Measurements from ENCODE around the gene ARPC4. TPM values are rescaled to one million over a fixed set of nuclear protein-coding genes. Genes with fewer than 3 reads are reported as not detected.

Gene ARPC4
- total RNA-seq, 2 donors from 2014 or later: 150 to 153 TPM

DNA sequence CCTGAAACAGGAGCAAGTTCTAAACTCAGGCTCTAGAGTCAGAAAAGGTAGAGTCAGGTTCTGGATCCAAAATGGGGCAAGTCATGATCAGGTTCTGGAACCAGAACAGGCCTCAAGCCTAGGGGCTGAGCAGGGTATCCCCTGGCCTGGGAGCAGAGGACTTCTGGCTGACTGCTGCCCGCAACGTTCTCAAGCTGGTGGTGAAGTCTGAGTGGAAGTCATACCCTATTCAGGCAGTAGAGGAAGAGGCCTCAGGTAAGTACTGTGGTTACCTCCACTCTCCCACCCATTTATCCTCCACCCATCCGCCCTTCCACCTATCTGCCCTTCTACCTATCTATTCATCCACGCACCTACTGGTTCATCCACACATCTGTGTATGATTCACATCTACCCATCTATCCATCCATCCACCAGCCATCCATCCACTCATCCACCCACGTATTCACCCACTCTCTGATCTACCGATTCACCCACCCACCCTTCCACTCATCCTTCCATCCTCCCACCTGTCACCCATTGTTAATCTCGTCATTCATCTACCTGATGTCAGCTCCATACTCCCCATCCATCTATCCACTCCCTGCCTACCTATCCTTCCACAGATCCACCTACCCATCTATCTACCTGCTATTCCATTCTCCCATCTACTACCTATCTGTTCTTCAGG lies 25.9 kb downstream of the ARPC4 start:
- H3K27me3 ChIP-seq (ENCODE audit: control insufficient read depth, insufficient read depth, low read length, poor library complexity, severe bottlenecking): no peaks in the 10 kb centered on the region
- no peaks in the 10 kb centered on the region for H3K4me1 Mint-ChIP-seq
- H3K9ac ChIP-seq (ENCODE audit: extremely low read depth, low read length, poor library complexity, severe bottlenecking): no peak overlapping the region
- H3K36me3 Mint-ChIP-seq (ENCODE audit: low read depth): no peaks in the 10 kb centered on the region
- H3K36me3 ChIP-seq (ENCODE audit: control insufficient read depth, insufficient read depth, low read length): no peaks in the 10 kb centered on the region
- DNase-seq: no peak
- no peaks in the 10 kb centered on the region for H3K4me1 ChIP-seq (ENCODE audit: control insufficient read depth, insufficient read depth, low read length)
- TF ChIP-seq, protein P1, sequence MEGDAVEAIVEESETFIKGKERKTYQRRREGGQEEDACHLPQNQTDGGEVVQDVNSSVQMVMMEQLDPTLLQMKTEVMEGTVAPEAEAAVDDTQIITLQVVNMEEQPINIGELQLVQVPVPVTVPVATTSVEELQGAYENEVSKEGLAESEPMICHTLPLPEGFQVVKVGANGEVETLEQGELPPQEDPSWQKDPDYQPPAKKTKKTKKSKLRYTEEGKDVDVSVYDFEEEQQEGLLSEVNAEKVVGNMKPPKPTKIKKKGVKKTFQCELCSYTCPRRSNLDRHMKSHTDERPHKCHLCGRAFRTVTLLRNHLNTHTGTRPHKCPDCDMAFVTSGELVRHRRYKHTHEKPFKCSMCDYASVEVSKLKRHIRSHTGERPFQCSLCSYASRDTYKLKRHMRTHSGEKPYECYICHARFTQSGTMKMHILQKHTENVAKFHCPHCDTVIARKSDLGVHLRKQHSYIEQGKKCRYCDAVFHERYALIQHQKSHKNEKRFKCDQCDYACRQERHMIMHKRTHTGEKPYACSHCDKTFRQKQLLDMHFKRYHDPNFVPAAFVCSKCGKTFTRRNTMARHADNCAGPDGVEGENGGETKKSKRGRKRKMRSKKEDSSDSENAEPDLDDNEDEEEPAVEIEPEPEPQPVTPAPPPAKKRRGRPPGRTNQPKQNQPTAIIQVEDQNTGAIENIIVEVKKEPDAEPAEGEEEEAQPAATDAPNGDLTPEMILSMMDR (conservative IDR thresholded peaks at IDR 0.05): no peak
- no peak overlapping the region for H3K27ac Mint-ChIP-seq
- no peak overlapping the region for H3K27ac ChIP-seq (ENCODE audit: low read depth, low read length)
- H3K4me3 Mint-ChIP-seq: no peak overlapping the region
- H3K9me3 ChIP-seq (ENCODE audit: control insufficient read depth, low read length): no peaks in the 10 kb centered on the region
- no peak overlapping the region for H3K4me3 ChIP-seq (ENCODE audit: low read length)
- H3K9me3 Mint-ChIP-seq: no peaks in the 10 kb centered on the region
- H3K27me3 Mint-ChIP-seq (ENCODE audit: insufficient read depth): no peaks in the 10 kb centered on the region
- WGBS, 2 experiments (ENCODE audit: insufficient coverage in 1 of 2, insufficient read length in 1 of 2): 93 to 95% methylated on average over 6 of the region's 7 CpGs

DNA sequence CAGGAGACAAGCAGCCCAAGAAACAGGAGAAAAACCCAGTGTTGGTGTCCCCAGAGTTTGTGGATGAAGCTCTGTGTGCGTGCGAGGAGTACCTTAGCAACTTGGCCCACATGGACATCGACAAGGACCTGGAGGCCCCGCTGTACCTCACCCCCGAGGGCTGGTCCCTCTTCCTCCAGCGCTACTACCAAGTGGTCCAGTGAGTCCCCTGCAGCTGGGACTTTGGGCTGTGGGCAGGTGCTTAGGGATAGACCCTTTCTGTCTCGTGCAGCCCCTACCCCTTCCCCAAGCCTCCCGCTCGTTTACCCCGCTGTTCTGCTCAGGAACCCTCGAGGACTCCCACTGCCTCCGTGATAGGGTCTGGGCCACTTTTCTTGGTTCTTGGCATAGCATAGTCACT lies 27.7 kb downstream of the ARPC4 start:
- no peak overlapping the region for H3K9ac ChIP-seq (ENCODE audit: extremely low read depth, low read length, poor library complexity, severe bottlenecking)
- Mint-ChIP-seq H3K27ac (no peak overlapping the region), H3K9me3 (no peaks in the 10 kb centered on the region), H3K4me1 (no peaks in the 10 kb centered on the region), H3K36me3 (ENCODE audit: low read depth) (no peaks in the 10 kb centered on the region), H3K4me3 (no peak overlapping the region), H3K27me3 (ENCODE audit: insufficient read depth) (no peaks in the 10 kb centered on the region)
- H3K27ac ChIP-seq (ENCODE audit: low read depth, low read length): no peak overlapping the region
- H3K27me3 ChIP-seq (ENCODE audit: control insufficient read depth, insufficient read depth, low read length, poor library complexity, severe bottlenecking): no peaks in the 10 kb centered on the region
- 81 to 87% methylated on average over 7 to 12 of the region's 12 CpGs for WGBS, 2 experiments (ENCODE audit: insufficient coverage in 1 of 2, insufficient read length in 1 of 2)
- no peaks in the 10 kb centered on the region for H3K36me3 ChIP-seq (ENCODE audit: control insufficient read depth, insufficient read depth, low read length)
- no peaks in the 10 kb centered on the region for H3K9me3 ChIP-seq (ENCODE audit: control insufficient read depth, low read length)
- no peak for DNase-seq
- H3K4me3 ChIP-seq (ENCODE audit: low read length): no peak overlapping the region
- no peaks in the 10 kb centered on the region for H3K4me1 ChIP-seq (ENCODE audit: control insufficient read depth, insufficient read depth, low read length)
- TF ChIP-seq, protein P1 (conservative IDR thresholded peaks at IDR 0.05): no peak

DNA sequence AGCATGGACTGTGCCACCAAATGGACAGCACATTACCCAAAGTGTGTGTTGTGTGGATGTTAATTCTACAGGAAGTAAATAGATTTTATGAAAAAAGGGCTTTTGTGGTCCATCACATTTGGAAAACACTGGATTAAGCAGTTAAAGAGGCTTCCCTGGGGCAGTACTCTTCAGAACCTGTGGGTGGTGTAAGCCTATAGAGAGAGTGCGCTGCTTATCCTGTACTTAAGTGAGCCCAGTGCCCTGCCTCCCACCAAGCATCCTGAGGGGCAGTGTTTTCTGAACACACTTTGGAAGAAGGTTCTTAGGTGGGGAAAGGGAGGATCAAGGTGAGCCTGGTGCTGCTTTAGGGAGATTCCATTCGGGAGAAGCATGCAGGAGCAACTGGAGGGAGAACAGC lies 28.1 kb downstream of the ARPC4 start:
- H3K27me3 ChIP-seq (ENCODE audit: control insufficient read depth, insufficient read depth, low read length, poor library complexity, severe bottlenecking): no peaks in the 10 kb centered on the region
- DNase-seq: peak; percentile 74
- no peaks in the 10 kb centered on the region for H3K9me3 Mint-ChIP-seq
- TF ChIP-seq, protein P1 (conservative IDR thresholded peaks at IDR 0.05): peak; percentile 79
- no peak overlapping the region for H3K27ac Mint-ChIP-seq
- no peaks in the 10 kb centered on the region for H3K4me1 ChIP-seq (ENCODE audit: control insufficient read depth, insufficient read depth, low read length)
- no peaks in the 10 kb centered on the region for H3K36me3 Mint-ChIP-seq (ENCODE audit: low read depth)
- no peaks in the 10 kb centered on the region for H3K9me3 ChIP-seq (ENCODE audit: control insufficient read depth, low read length)
- 25 to 46% methylated on average over 1 to 2 of the region's 2 CpGs for WGBS, 2 experiments (ENCODE audit: insufficient coverage in 1 of 2, insufficient read length in 1 of 2)
- no peak overlapping the region for H3K27ac ChIP-seq (ENCODE audit: low read depth, low read length)
- H3K4me3 ChIP-seq (ENCODE audit: low read length): no peak overlapping the region
- H3K36me3 ChIP-seq (ENCODE audit: control insufficient read depth, insufficient read depth, low read length): no peaks in the 10 kb centered on the region
- no peaks in the 10 kb centered on the region for H3K4me1 Mint-ChIP-seq
- no peaks in the 10 kb centered on the region for H3K27me3 Mint-ChIP-seq (ENCODE audit: insufficient read depth)
- no peak overlapping the region for H3K4me3 Mint-ChIP-seq
- H3K9ac ChIP-seq (ENCODE audit: extremely low read depth, low read length, poor library complexity, severe bottlenecking): no peak overlapping the region
